Measurements from ENCODE around the gene MC1R.
A peak's percentile ranks its signal among the peaks of the same experiment; 100 is the strongest.

The MC1R gene

GRCh38 chr16:89897204-89897603 lies 21.5 kb upstream of the MC1R start:
- no peak for DNase-seq (ENCODE audit: low spot score)

GRCh38 chr16:89898201-89898967 lies 20.3 kb upstream of the MC1R start:
- no peak for DNase-seq (ENCODE audit: low spot score)

- no peak for DNase-seq (ENCODE audit: low spot score)
Observed at GRCh38 chr16:89899879-89900481, 18.7 kb upstream of the MC1R start.

GRCh38 chr16:89900885-89901284 lies 17.8 kb upstream of the MC1R start:
- no peak for DNase-seq (ENCODE audit: low spot score)

- no peak for DNase-seq (ENCODE audit: low spot score)
Observed at GRCh38 chr16:89902980-89903379, 15.7 kb upstream of the MC1R start.

GRCh38 chr16:89903908-89904515 lies 14.7 kb upstream of the MC1R start:
- DNase-seq (ENCODE audit: low spot score): no peak

- DNase-seq (ENCODE audit: low spot score): no peak
Observed at GRCh38 chr16:89904606-89905510, 13.8 kb upstream of the MC1R start.

- no peak for DNase-seq (ENCODE audit: low spot score)
Observed at GRCh38 chr16:89905511-89906139, 13.0 kb upstream of the MC1R start.

GRCh38 chr16:89906140-89907025 lies 12.3 kb upstream of the MC1R start:
- DNase-seq (ENCODE audit: low spot score): no peak

GRCh38 chr16:89907055-89907814 lies 11.4 kb upstream of the MC1R start:
- DNase-seq (ENCODE audit: low spot score): no peak

- no peak for DNase-seq (ENCODE audit: low spot score)
Observed at GRCh38 chr16:89908236-89908635, 10.4 kb upstream of the MC1R start.

- DNase-seq (ENCODE audit: low spot score): peak; percentile 61
Observed at GRCh38 chr16:89909777-89910716, 8.6 kb upstream of the MC1R start.

- no peak for DNase-seq (ENCODE audit: low spot score)
Observed at GRCh38 chr16:89910717-89911354, 7.8 kb upstream of the MC1R start.

- no peak for DNase-seq (ENCODE audit: low spot score)
Observed at GRCh38 chr16:89911375-89911774, 7.3 kb upstream of the MC1R start.

- no peak for DNase-seq (ENCODE audit: low spot score)
Observed at GRCh38 chr16:89912143-89912542, 6.5 kb upstream of the MC1R start.

GRCh38 chr16:89912627-89913026 lies 6.0 kb upstream of the MC1R start:
- DNase-seq (ENCODE audit: low spot score): no peak

- DNase-seq (ENCODE audit: low spot score): no peak
Observed at GRCh38 chr16:89913408-89914387, 5.0 kb upstream of the MC1R start.

Data from CD4-positive, alpha-beta T cell treated with Interleukin-6 at 100 ng/mL for 8 hours (primary cell).